ENCODE results near the gene PRKN.

The PRKN gene

GRCh38 chr6:161575523-161576254, 1151.9 kb downstream of the PRKN start:
- Histone ChIP-seq H2AFZ (ENCODE audit: low read length) (no peak overlapping the region), H3K79me2 (ENCODE audit: insufficient read depth, low read length) (no peaks in the 10 kb centered on the region), H3K9me2 (ENCODE audit: low read depth, low read length) (no peaks in the 10 kb centered on the region), H3K9me3 (ENCODE audit: low read length) (no peaks in the 10 kb centered on the region), H3K36me3 (ENCODE audit: insufficient read depth, low read length) (no peaks in the 10 kb centered on the region), H3K4me2 (ENCODE audit: low read length) (no peak overlapping the region), H3K27ac (ENCODE audit: low read depth, low read length, poor library complexity, severe bottlenecking) (no peak overlapping the region), H4K20me1 (ENCODE audit: insufficient read depth, low read length) (no peaks in the 10 kb centered on the region), H3K4me1 (ENCODE audit: insufficient read depth, low read length, severe bottlenecking) (no peaks in the 10 kb centered on the region), H3K27me3 (ENCODE audit: insufficient read depth, low read length) (no peaks in the 10 kb centered on the region), H3F3A (ENCODE audit: insufficient read depth, low read length) (no peaks in the 10 kb centered on the region), H3K4me3 (ENCODE audit: low read depth, low read length, poor library complexity, severe bottlenecking) (no peak overlapping the region), H3K9ac (ENCODE audit: low read length) (no peak overlapping the region)
- TF ChIP-seq, protein P1, sequence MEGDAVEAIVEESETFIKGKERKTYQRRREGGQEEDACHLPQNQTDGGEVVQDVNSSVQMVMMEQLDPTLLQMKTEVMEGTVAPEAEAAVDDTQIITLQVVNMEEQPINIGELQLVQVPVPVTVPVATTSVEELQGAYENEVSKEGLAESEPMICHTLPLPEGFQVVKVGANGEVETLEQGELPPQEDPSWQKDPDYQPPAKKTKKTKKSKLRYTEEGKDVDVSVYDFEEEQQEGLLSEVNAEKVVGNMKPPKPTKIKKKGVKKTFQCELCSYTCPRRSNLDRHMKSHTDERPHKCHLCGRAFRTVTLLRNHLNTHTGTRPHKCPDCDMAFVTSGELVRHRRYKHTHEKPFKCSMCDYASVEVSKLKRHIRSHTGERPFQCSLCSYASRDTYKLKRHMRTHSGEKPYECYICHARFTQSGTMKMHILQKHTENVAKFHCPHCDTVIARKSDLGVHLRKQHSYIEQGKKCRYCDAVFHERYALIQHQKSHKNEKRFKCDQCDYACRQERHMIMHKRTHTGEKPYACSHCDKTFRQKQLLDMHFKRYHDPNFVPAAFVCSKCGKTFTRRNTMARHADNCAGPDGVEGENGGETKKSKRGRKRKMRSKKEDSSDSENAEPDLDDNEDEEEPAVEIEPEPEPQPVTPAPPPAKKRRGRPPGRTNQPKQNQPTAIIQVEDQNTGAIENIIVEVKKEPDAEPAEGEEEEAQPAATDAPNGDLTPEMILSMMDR (IDR thresholded peaks at IDR 0.05; ENCODE audit: low read length) = no peak
- TF ChIP-seq EZH2 (IDR thresholded peaks at IDR 0.05; ENCODE audit: borderline replicate concordance, low read length) = no peak

- no peaks in the 10 kb centered on the region for H3K79me2 ChIP-seq (ENCODE audit: insufficient read depth, low read length)
Measured at GRCh38 chr6:161568885-161569456, 1158.6 kb downstream of the PRKN start.

DNA sequence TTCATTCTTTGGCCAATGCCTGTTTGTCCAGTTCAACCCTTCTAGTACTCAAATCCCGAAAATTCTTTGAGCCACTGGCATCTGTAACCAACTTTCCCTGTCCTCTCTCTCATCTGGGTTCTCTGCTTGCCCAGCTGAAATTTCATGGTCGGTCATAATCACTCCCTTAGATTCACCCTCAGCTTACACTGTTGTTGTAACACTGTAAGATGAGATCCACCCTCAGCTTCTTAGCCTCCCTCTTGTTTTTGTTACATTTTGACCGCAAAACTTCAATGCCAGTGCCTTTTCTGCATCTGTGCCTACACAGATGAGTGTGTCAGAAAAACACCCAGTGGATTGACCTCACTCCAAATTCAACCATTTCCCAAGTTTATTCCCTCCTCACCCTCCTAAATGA, 1162.6 kb downstream of the PRKN start:
- Histone ChIP-seq H3K27ac (ENCODE audit: low read depth, low read length, poor library complexity, severe bottlenecking) (no peak overlapping the region), H3K9me2 (ENCODE audit: low read depth, low read length) (no peaks in the 10 kb centered on the region), H3K4me3 (ENCODE audit: low read depth, low read length, poor library complexity, severe bottlenecking) (no peak overlapping the region), H3K4me1 (ENCODE audit: insufficient read depth, low read length, severe bottlenecking) (no peaks in the 10 kb centered on the region), H3K4me2 (ENCODE audit: low read length) (no peak overlapping the region), H3F3A (ENCODE audit: insufficient read depth, low read length) (no peaks in the 10 kb centered on the region), H3K27me3 (ENCODE audit: insufficient read depth, low read length) (no peaks in the 10 kb centered on the region), H3K79me2 (ENCODE audit: insufficient read depth, low read length) (no peaks in the 10 kb centered on the region), H3K9me3 (ENCODE audit: low read length) (no peaks in the 10 kb centered on the region), H3K9ac (ENCODE audit: low read length) (no peak overlapping the region), H4K20me1 (ENCODE audit: insufficient read depth, low read length) (no peaks in the 10 kb centered on the region), H3K36me3 (ENCODE audit: insufficient read depth, low read length) (no peaks in the 10 kb centered on the region), H2AFZ (ENCODE audit: low read length) (no peak overlapping the region)
- TF ChIP-seq EZH2 (IDR thresholded peaks at IDR 0.05; ENCODE audit: borderline replicate concordance, low read length) = no peak
- TF ChIP-seq, protein P1 (IDR thresholded peaks at IDR 0.05; ENCODE audit: low read length) = no peak

More at GRCh38 chr6:161568885-161569456, 1158.6 kb downstream of the PRKN start:
- Histone ChIP-seq H3K4me1 (ENCODE audit: insufficient read depth, low read length, severe bottlenecking) (no peaks in the 10 kb centered on the region), H3K27me3 (ENCODE audit: insufficient read depth, low read length) (no peaks in the 10 kb centered on the region), H3K9ac (ENCODE audit: low read length) (no peak overlapping the region), H3K36me3 (ENCODE audit: insufficient read depth, low read length) (no peaks in the 10 kb centered on the region), H2AFZ (ENCODE audit: low read length) (no peak overlapping the region), H3F3A (ENCODE audit: insufficient read depth, low read length) (no peaks in the 10 kb centered on the region), H3K4me3 (ENCODE audit: low read depth, low read length, poor library complexity, severe bottlenecking) (no peak overlapping the region), H3K9me2 (ENCODE audit: low read depth, low read length) (no peaks in the 10 kb centered on the region), H3K9me3 (ENCODE audit: low read length) (no peaks in the 10 kb centered on the region), H4K20me1 (ENCODE audit: insufficient read depth, low read length) (no peaks in the 10 kb centered on the region), H3K4me2 (ENCODE audit: low read length) (no peak overlapping the region), H3K27ac (ENCODE audit: low read depth, low read length, poor library complexity, severe bottlenecking) (no peak overlapping the region)
- TF ChIP-seq, protein P1 (IDR thresholded peaks at IDR 0.05; ENCODE audit: low read length) = no peak
- no peak for TF ChIP-seq EZH2 (IDR thresholded peaks at IDR 0.05; ENCODE audit: borderline replicate concordance, low read length)

Data from OCI-LY1 (cell line).